DOHH2 (cell line): ENCODE measurements around the gene WWOX.

Experiments
- CTCF ChIP-seq: fragments of 200-600 bp; sonication (generic); IDR thresholded peaks from one replicate; pipeline ENCODE4 v1.5.1; 2014; ENCODE audit warnings: antibody characterized with exemption, mild to moderate bottlenecking, low read depth, low read length; ENCODE audit not compliant: poor library complexity, severe bottlenecking
- EZH2phosphoT487 ChIP-seq: fragments of 200-600 bp; sonication (generic); IDR thresholded peaks from 2 replicates; pipeline ENCODE4 v1.6.1; 2017; ENCODE audit warnings: borderline replicate concordance, mild to moderate bottlenecking, antibody characterized with exemption, low read length, moderate library complexity, mixed read lengths

GRCh38 chr16:78474762-78475161, 375.3 kb downstream of the WWOX start:
- no peak for TF ChIP-seq CTCF
- TF ChIP-seq EZH2phosphoT487, result no peak
